ENCODE data around the gene PDE2A. TPM values are rescaled to one million over a fixed set of nuclear protein-coding genes. Genes with fewer than 3 reads are reported as not detected.

Gene PDE2A
- total and polyA plus RNA-seq, 10 of the 15 experiments (the other 5 are each of a cell fraction or from before 2014, with no cell fraction given) = 0.06 to 0.15 (median 0.11) TPM; not detected in 6

DNA sequence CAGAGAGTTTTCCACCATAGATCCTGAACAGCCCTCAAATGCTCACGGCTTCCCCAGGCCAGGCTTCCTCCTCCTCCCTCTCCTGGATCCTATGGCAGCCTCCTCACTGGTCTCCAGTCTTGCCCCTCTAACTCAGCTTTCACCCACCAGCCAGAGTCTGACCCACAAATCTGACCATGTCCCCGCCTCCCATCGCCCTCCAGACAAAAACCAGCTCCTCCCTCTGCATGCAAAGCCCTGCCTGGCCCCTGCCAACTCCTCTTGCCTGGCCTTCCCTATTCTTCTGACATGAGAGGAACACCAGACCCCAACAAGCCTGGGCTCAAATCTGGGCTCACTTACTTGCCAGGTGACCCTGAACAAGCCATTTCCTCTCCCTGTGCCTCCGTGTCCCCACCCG, 32.4 kb upstream of the PDE2A start:
- Histone ChIP-seq H3K4me2 (ENCODE audit: control insufficient read depth, insufficient read depth) (no peak overlapping the region), H3K4me3 (no peak overlapping the region), H3K9me3 (replicated peaks; ENCODE audit: control insufficient read depth, insufficient read depth, low read length) (no peaks in the 10 kb centered on the region), H3K4me1 (ENCODE audit: control insufficient read depth, insufficient read depth, low read length) (peaks cover 1% of the 10 kb centered on the region; the same call in 1 of the 2 replicates), H4K20me1 (ENCODE audit: control insufficient read depth, insufficient read depth) (no peaks in the 10 kb centered on the region), H3K9ac (ENCODE audit: control insufficient read depth, insufficient read depth, low read length) (no peak overlapping the region), H3K36me3 (ENCODE audit: control insufficient read depth in 2 of 2, insufficient read depth in 2 of 2, low read length in 1 of 2) (peaks cover 35 to 64% of the 10 kb centered on the region in 2 experiments), H2AFZ (ENCODE audit: control insufficient read depth, low read depth, low read length) (no peak overlapping the region), H3K27ac (ENCODE audit: control insufficient read depth, insufficient read depth) (no peak overlapping the region), H3K79me2 (ENCODE audit: control insufficient read depth, insufficient read depth, low read length) (no peaks in the 10 kb centered on the region), H3K27me3 (replicated peaks in 1 of 2; ENCODE audit: control insufficient read depth in 2 of 2, insufficient read depth in 2 of 2, low read length in 1 of 2) (no peaks in the 10 kb centered on the region)
- ATAC-seq = no peak
- WGBS (ENCODE audit: insufficient coverage, insufficient replicate concordance, low lambda C conversion rate, missing lambda C conversion rate) = 96% methylated on average over 5 of the region's 5 CpGs
- ChIA-PET RAD21 (ENCODE audit: unreplicated experiment) (no interaction called here), SMC1A (ENCODE audit: uncharacterized antibody, unreplicated experiment) (no interaction called here), POLR2A (no interaction called here), CTCF (no interaction called here)
- in situ Hi-C loops (cut with MboI) = no loop called here
- TF ChIP-seq ZNF217 (IDR thresholded peaks at IDR 0.05) = no peak
- TF ChIP-seq CBX3 (IDR thresholded peaks at IDR 0.05; ENCODE audit: borderline replicate concordance, low read depth) = no peak
- TF ChIP-seq RUNX3 (IDR thresholded peaks at IDR 0.05; ENCODE audit: low read length) = no peak
- no peak for TF ChIP-seq STAT3 (IDR thresholded peaks at IDR 0.05; ENCODE audit: low read depth, low read length)
- no peak for TF ChIP-seq TAF1 (IDR thresholded peaks at IDR 0.05; ENCODE audit: borderline replicate concordance, low read depth, low read length)
- TF ChIP-seq, protein P1, sequence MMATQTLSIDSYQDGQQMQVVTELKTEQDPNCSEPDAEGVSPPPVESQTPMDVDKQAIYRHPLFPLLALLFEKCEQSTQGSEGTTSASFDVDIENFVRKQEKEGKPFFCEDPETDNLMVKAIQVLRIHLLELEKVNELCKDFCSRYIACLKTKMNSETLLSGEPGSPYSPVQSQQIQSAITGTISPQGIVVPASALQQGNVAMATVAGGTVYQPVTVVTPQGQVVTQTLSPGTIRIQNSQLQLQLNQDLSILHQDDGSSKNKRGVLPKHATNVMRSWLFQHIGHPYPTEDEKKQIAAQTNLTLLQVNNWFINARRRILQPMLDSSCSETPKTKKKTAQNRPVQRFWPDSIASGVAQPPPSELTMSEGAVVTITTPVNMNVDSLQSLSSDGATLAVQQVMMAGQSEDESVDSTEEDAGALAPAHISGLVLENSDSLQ (IDR thresholded peaks at IDR 0.05) = no peak
- no peak for TF ChIP-seq TCF12 (IDR thresholded peaks at IDR 0.05; ENCODE audit: low read depth, low read length)
- TF ChIP-seq BMI1 (IDR thresholded peaks at IDR 0.05; ENCODE audit: borderline replicate concordance) = no peak
- no peak for TF ChIP-seq IKZF2 (IDR thresholded peaks at IDR 0.05)
- no peak for TF ChIP-seq NFYB (IDR thresholded peaks at IDR 0.05; ENCODE audit: insufficient read depth, low read depth, low read length)
- TF ChIP-seq, protein P2, sequence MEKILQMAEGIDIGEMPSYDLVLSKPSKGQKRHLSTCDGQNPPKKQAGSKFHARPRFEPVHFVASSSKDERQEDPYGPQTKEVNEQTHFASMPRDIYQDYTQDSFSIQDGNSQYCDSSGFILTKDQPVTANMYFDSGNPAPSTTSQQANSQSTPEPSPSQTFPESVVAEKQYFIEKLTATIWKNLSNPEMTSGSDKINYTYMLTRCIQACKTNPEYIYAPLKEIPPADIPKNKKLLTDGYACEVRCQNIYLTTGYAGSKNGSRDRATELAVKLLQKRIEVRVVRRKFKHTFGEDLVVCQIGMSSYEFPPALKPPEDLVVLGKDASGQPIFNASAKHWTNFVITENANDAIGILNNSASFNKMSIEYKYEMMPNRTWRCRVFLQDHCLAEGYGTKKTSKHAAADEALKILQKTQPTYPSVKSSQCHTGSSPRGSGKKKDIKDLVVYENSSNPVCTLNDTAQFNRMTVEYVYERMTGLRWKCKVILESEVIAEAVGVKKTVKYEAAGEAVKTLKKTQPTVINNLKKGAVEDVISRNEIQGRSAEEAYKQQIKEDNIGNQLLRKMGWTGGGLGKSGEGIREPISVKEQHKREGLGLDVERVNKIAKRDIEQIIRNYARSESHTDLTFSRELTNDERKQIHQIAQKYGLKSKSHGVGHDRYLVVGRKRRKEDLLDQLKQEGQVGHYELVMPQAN (conservative IDR thresholded peaks at IDR 0.05) = no peak
- TF ChIP-seq, protein P3, sequence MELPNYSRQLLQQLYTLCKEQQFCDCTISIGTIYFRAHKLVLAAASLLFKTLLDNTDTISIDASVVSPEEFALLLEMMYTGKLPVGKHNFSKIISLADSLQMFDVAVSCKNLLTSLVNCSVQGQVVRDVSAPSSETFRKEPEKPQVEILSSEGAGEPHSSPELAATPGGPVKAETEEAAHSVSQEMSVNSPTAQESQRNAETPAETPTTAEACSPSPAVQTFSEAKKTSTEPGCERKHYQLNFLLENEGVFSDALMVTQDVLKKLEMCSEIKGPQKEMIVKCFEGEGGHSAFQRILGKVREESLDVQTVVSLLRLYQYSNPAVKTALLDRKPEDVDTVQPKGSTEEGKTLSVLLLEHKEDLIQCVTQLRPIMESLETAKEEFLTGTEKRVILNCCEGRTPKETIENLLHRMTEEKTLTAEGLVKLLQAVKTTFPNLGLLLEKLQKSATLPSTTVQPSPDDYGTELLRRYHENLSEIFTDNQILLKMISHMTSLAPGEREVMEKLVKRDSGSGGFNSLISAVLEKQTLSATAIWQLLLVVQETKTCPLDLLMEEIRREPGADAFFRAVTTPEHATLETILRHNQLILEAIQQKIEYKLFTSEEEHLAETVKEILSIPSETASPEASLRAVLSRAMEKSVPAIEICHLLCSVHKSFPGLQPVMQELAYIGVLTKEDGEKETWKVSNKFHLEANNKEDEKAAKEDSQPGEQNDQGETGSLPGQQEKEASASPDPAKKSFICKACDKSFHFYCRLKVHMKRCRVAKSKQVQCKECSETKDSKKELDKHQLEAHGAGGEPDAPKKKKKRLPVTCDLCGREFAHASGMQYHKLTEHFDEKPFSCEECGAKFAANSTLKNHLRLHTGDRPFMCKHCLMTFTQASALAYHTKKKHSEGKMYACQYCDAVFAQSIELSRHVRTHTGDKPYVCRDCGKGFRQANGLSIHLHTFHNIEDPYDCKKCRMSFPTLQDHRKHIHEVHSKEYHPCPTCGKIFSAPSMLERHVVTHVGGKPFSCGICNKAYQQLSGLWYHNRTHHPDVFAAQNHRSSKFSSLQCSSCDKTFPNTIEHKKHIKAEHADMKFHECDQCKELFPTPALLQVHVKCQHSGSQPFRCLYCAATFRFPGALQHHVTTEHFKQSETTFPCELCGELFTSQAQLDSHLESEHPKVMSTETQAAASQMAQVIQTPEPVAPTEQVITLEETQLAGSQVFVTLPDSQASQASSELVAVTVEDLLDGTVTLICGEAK (IDR thresholded peaks at IDR 0.05; ENCODE audit: borderline replicate concordance) = no peak
- no peak for TF ChIP-seq ZBED1 (IDR thresholded peaks at IDR 0.05; ENCODE audit: borderline replicate concordance)
- no peak for TF ChIP-seq ATF7 (IDR thresholded peaks at IDR 0.05; ENCODE audit: low read depth)
- no peak for DNase-seq (ENCODE audit: low read depth, low spot score)
- no peak for FAIRE-seq
- intact Hi-C loops (cut with micrococcal nuclease; ENCODE audit: unreplicated experiment) = no loop called here
- BruUV-seq (replicated peaks) = no TSS peak
